ENCODE data around the gene ADAMTSL5.

- no peak for TF ChIP-seq CTCF (IDR thresholded peaks at IDR 0.05)
- no peak for TF ChIP-seq POLR2A (IDR thresholded peaks at IDR 0.05)
Observed at GRCh38 chr19:1481224-1481892, 31.5 kb downstream of the ADAMTSL5 start.
